GM12878 (cell line): ENCODE data around the gene SPOP.

Source experiments
- EZH2 ChIP-seq: IDR thresholded peaks from 2 replicates; pipeline ENCODE4 v1.6.1; 2012; ENCODE audit warnings: low read depth, mild to moderate bottlenecking, control low read depth, inconsistent platforms, low read length, borderline replicate concordance; ENCODE audit not compliant: control insufficient read depth
- IKZF1 ChIP-seq: fragments of 450-650 bp; conservative IDR thresholded peaks from 2 replicates; pipeline ENCODE4 v1.6.1; 2017; ENCODE audit warnings: antibody characterized with exemption, mild to moderate bottlenecking
- NFXL1 ChIP-seq: fragments of 450-650 bp; IDR thresholded peaks from 2 replicates; pipeline ENCODE4 v1.6.1; 2017; ENCODE audit warnings: antibody characterized with exemption, mild to moderate bottlenecking, borderline replicate concordance
- POLR2AphosphoS5 ChIP-seq: IDR thresholded peaks from 2 replicates; pipeline ENCODE4 v1.6.1; 2011; ENCODE audit warnings: mild to moderate bottlenecking, low read length, inconsistent platforms
- RAD21 ChIP-seq: IDR thresholded peaks from 2 replicates; pipeline ENCODE4 v1.6.1; 2011; ENCODE audit warnings: mild to moderate bottlenecking, low read depth, low read length, moderate library complexity; ENCODE audit not compliant: insufficient read depth
- RFX5 ChIP-seq: IDR thresholded peaks from 2 replicates; pipeline ENCODE4 v1.6.1; 2011; ENCODE audit warnings: low read depth, low read length, improper control_type of control experiment
- SRF ChIP-seq, 2 experiments: IDR thresholded peaks; 2 replicates each; pipeline ENCODE4 v1.6.1; 2011; ENCODE audit warnings: low read depth in 2 of 2, low read length in 2 of 2, mild to moderate bottlenecking in 1 of 2, moderate library complexity in 1 of 2
- TF ChIP-seq, protein P1 (sequence below), 3 experiments: IDR thresholded peaks in 2 of 3; conservative IDR thresholded peaks in 1 of 3; 2 replicates each; pipeline ENCODE4 v1.5.1; 2011; ENCODE audit warnings: low read depth in 3 of 3, low read length in 3 of 3, mild to moderate bottlenecking in 3 of 3, control low read depth in 2 of 3, moderate library complexity in 2 of 3, inconsistent platforms in 1 of 3, mixed read lengths in 1 of 3; ENCODE audit not compliant: control insufficient read depth in 2 of 3, insufficient read depth in 1 of 3; ENCODE audit errors: extremely low read depth in 1 of 3
- TF ChIP-seq, protein P2 (sequence below): fragments of 450-650 bp; IDR thresholded peaks from 2 replicates; pipeline ENCODE4 v1.6.1; 2017; ENCODE audit warnings: mild to moderate bottlenecking, moderate library complexity

DNA sequence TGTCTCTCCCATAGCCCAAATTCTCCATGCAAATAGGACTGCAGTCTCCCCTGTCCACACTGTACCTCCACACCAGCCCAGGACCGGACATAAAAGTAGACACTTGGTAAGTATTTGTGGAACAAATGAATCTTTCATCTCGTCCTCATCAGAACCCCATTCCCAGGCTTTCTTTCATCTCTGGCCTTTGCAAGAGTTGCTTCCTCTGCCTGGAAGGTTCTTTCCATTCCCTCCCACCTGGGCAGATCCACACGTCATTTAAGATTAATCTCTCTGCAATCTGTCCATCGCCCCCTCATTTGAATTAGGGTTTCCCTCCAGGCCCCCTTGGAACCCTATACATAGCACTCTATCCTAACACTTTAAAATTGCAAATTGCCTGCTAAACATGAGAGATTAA lies 106.1 kb downstream of the SPOP start:
- no peak for TF ChIP-seq SRF (IDR thresholded peaks at IDR 0.05; ENCODE audit: low read depth in 2 of 2, low read length in 2 of 2)
- TF ChIP-seq POLR2AphosphoS5: no peak
- TF ChIP-seq, protein P1, sequence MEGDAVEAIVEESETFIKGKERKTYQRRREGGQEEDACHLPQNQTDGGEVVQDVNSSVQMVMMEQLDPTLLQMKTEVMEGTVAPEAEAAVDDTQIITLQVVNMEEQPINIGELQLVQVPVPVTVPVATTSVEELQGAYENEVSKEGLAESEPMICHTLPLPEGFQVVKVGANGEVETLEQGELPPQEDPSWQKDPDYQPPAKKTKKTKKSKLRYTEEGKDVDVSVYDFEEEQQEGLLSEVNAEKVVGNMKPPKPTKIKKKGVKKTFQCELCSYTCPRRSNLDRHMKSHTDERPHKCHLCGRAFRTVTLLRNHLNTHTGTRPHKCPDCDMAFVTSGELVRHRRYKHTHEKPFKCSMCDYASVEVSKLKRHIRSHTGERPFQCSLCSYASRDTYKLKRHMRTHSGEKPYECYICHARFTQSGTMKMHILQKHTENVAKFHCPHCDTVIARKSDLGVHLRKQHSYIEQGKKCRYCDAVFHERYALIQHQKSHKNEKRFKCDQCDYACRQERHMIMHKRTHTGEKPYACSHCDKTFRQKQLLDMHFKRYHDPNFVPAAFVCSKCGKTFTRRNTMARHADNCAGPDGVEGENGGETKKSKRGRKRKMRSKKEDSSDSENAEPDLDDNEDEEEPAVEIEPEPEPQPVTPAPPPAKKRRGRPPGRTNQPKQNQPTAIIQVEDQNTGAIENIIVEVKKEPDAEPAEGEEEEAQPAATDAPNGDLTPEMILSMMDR (IDR thresholded peaks at IDR 0.05 in 2 of 3, conservative IDR thresholded peaks at IDR 0.05 in 1 of 3; ENCODE audit: control insufficient read depth in 2 of 3, extremely low read depth in 1 of 3, insufficient read depth in 1 of 3, low read depth in 3 of 3, low read length in 3 of 3): no peak
- TF ChIP-seq IKZF1: no peak
- TF ChIP-seq EZH2: no peak
- no peak for TF ChIP-seq RAD21
- TF ChIP-seq, protein P2, sequence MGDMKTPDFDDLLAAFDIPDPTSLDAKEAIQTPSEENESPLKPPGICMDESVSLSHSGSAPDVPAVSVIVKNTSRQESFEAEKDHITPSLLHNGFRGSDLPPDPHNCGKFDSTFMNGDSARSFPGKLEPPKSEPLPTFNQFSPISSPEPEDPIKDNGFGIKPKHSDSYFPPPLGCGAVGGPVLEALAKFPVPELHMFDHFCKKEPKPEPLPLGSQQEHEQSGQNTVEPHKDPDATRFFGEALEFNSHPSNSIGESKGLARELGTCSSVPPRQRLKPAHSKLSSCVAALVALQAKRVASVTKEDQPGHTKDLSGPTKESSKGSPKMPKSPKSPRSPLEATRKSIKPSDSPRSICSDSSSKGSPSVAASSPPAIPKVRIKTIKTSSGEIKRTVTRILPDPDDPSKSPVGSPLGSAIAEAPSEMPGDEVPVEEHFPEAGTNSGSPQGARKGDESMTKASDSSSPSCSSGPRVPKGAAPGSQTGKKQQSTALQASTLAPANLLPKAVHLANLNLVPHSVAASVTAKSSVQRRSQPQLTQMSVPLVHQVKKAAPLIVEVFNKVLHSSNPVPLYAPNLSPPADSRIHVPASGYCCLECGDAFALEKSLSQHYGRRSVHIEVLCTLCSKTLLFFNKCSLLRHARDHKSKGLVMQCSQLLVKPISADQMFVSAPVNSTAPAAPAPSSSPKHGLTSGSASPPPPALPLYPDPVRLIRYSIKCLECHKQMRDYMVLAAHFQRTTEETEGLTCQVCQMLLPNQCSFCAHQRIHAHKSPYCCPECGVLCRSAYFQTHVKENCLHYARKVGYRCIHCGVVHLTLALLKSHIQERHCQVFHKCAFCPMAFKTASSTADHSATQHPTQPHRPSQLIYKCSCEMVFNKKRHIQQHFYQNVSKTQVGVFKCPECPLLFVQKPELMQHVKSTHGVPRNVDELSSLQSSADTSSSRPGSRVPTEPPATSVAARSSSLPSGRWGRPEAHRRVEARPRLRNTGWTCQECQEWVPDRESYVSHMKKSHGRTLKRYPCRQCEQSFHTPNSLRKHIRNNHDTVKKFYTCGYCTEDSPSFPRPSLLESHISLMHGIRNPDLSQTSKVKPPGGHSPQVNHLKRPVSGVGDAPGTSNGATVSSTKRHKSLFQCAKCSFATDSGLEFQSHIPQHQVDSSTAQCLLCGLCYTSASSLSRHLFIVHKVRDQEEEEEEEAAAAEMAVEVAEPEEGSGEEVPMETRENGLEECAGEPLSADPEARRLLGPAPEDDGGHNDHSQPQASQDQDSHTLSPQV: no peak
- no peak for TF ChIP-seq RFX5
- no peak for TF ChIP-seq NFXL1
